GM21381 (cell line): ENCODE measurements around the gene OLA1.
"Not testable (repeated sequence)": the region's sequence is repeated elsewhere in the genome, so short reads cannot be mapped to it uniquely, and the experiment has no call there.

Experiments
- ATAC-seq: cut with Tn5 transposase; IDR thresholded peaks from one replicate; pipeline ENCODE4 v1.9.1; 2021; ENCODE audit warnings: mild to moderate bottlenecking, moderate library complexity; ENCODE audit not compliant: unreplicated experiment

Gene OLA1

DNA sequence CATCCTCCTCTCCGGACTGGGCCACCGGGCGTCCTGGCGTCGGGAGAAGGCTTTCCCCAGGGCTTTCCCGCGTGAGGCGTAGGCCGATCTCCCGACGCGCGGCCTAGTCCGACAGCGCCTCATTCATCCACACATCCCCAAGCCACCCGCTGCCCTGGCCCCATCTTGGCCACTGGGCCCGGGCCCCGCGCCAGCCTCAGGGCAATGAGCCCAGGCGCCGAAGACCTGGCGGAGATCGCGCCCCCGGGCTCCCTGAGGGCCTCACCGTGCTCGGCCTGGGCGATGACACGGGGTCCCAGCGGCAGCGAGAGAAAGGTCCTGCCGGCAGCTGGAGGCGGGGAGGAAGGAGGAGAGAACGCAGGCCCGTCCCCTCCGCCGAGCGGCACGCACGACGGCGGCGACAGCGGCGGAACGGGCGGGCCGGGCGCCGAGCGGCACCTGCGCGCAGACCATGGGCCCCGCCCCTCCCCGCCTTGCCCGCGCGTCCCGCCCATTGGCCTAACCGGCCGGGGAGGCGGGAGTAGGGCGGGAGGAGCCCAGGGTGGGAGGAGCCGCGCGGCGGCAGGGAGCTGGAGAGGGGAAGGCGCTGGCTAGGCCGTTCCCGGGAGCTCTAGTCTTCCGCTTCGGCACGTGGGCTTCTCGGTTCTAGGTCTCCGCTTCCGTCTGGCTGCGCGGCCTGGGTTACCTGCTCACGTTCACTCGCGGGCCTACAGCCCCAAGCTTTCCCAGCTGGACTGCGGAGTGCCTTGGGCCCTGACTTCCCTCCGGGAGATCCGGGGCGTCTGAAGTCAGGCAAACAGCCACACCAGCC, at the start of gene OLA1:
Gene OLA1, minus strand, starts transcription at position 346 of the 811 bp plus-strand sequence. CDS start 1,717 bp downstream, outside the sequence.
- peak; percentile 94 for ATAC-seq

DNA sequence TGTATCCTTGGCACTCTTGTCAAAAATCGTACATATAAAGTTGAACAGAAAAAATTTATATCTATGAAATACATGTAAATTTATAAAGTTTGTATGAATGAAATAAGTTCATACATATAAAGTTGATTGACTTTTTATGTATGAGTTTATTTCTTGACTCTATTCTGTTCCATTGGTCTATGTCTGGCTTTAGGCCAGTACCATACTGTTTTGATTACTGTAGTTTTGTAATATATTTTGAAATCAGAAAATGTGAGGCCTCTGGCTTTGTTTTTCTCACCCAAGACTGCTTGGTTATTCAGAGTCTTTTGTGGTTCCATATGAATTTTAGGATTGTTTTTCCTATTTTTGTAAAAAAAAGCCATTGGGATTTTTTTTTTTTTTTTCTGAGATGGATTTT, 44.6 kb upstream of the OLA1 start:
- no peak for ATAC-seq

DNA sequence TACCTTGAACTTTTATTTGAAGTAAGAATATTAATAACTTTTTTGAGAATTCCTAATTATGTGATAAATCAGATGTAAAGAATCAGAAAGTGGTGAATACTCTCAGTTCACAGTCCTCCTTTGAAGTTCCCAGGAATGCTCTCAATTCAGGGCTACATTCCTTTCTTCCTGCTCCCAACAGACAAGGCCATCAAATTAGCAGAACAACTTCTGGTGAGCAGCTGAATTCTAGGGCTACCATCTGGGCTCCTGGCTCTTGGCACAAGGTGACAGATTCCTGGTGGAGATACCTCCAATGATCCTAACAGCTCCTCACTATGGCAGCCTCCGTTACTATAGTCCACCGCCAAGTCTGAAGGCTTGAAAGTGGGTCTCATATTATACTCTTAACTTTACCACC, 37.8 kb upstream of the OLA1 start:
- no peak for ATAC-seq

DNA sequence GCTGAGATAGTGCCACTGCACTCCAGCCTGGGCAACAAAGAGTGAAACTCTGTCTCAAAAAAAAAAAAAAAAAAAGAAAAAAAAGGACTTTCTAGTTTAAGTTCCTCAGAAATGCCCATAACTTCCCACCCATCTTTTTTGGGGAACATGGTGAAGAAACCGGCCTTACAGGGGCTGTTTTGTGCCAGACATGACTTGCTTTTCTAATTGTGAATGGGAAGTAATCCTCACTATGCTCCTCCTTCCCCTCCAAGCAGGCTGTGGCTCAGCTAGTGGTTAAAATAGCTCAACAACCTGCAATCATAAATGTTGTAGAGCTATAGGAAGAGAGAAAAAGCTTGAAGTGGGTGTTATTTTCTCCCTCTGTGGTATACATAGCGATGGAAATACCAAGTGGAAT, 34.1 kb upstream of the OLA1 start:
- ATAC-seq = no peak

DNA sequence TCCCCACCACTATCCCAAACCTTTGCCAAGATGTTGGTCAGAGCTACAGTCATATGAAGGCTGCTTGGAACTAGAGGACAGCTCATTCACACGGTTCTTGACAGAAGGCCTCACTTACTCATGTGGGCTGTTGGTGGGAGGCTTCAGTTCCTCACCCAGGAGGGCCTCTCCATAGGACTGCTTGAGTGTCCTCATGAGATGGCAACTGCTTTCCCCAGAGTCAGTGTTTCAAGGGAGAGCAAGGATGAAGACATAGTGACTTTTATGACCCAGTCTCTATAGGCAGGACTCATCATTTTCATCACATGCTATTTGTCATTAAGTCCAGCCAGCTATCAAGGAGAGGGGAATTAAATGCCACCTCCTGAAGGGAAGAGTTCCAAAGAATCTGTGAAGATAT, 33.4 kb upstream of the OLA1 start:
- ATAC-seq = no peak

DNA sequence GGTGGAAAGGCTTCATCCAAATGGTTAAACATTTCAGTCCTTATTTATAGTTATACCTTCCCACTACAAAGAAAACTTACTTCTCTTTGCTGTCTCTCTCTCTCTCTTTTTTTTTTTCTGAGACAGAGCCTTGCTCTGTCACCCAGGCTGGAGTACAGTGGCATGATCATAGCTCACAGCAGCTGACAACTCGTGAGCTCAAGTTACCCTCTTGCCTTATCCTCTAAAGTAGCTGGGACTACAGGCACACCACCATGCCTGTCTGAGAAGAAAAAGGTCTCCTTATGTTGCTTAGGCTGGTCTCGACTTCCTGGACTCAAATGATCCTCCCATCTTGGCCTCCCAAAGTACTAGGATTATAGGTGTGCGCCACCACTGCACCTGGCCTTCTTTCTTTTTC, 32.3 kb upstream of the OLA1 start:
- ATAC-seq = no peak

DNA sequence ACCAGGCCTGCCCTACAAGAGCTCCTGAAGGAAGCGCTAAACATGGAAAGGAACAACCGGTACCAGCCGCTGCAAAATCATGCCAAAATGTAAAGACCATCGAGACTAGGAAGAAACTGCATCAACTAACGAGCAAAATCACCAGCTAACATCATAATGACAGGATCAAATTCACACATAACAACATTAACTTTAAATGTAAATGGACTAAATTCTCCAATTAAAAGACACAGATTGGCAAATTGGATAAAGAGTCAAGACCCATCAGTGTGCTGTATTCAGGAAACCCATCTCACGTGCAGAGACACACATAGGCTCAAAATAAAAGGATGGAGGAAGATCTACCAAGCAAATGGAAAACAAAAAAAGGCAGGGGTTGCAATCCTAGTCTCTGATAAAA, 21.9 kb upstream of the OLA1 start:
- ATAC-seq = not testable (repeated sequence)

DNA sequence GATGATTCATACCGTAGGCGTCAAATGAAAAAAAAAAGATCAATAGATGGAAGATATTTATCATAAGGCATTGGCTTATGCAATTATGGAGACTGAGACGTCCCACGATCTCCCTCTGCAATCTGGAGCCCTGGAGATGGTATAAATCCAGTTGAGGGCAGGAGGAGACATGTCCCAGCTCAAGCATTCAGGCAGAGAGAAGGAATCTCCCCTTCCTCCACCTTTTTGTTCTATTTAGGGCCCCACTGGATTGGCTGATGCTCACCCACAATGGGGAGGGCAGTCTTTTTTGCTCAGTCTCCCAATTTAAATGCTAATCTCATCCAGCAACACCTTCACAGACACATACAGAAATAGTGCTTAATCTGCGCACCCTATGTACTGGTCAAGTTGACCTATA, 18.0 kb upstream of the OLA1 start:
- no peak for ATAC-seq

DNA sequence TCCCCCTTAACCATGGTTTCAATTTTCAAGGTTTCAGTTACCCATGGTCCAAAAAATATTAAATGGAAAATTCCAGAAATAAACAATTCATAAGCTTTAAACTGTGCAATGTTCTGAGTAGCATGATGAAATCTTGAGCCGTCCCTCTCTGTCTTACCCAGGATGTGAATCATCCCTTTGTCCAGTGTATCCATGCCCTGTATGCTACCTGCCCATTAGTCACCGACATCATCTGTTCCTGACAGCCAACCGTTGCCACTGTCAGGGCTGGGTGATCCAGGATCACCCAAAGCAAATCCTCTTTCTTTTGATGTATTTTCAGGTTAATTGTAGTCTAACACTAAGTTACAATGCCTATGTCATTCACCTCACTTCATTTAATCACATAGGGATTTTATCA, 15.7 kb upstream of the OLA1 start:
- ATAC-seq = no peak

DNA sequence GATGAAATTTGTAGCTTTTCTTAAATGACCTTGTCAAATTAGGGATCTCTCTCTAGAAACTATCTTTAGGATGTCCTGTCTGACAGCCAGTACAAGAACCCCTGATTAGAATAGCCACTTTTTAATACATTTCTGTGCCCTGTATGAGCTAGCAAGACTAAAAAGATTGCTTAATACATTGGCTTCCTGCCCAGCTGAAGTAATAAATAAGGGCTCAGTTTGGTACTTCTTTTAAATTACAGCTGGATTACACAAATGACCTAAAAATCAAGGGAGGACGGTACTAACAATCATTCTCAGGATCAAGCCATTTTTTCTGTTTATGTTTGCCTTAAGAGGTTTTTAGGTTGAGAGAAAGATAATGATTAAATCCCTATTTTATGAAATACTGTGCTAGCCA, 11.6 kb upstream of the OLA1 start:
- ATAC-seq = no peak

DNA sequence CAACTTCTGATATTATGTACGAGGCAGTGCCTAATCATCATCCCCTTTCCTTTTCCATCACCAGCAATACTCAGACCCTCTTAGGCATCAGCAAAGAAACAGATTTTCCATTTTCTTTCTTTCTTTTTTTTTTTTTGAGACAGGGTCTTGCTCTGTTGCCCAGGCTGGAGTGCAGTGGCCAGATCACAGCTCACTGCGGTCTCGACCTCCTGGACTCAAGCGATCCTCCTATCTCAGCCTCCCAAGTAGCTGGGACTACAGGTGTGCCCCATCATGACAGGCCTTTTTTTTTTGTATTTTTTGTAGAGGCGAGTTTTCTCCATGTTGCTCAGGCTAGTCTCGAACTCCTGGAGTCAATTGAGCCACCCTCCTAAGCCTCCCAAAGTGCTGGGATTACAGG, 5.9 kb upstream of the OLA1 start:
- ATAC-seq = no peak

DNA sequence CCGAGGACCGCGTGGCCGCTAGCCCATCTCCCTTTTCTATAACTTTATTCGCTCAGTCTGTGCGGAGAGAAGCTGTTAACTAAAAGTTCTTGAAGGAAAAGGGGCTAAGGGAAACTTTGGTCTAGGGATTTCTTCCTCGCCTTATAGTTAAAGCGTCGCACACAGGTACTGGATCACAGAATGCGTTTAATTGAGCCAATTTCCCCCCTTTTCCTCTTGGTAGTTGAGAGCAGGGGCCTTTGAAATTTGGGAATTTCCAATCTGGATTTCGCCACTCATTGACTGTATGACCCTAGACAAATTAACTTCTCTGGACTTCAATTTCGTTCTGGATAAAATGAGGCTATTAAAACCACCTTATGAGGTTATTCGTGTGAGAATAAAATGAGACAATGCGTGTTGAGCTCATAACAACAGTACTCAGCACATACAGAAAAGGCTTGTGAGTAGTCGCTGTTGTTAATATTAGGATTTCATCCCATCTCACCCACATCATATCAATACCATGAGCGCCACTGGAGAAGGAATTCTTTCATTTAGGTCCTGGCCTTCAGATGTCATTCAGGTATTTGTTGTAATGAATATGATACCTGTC, 763 bp upstream of the OLA1 start:
- ATAC-seq = no peak

DNA sequence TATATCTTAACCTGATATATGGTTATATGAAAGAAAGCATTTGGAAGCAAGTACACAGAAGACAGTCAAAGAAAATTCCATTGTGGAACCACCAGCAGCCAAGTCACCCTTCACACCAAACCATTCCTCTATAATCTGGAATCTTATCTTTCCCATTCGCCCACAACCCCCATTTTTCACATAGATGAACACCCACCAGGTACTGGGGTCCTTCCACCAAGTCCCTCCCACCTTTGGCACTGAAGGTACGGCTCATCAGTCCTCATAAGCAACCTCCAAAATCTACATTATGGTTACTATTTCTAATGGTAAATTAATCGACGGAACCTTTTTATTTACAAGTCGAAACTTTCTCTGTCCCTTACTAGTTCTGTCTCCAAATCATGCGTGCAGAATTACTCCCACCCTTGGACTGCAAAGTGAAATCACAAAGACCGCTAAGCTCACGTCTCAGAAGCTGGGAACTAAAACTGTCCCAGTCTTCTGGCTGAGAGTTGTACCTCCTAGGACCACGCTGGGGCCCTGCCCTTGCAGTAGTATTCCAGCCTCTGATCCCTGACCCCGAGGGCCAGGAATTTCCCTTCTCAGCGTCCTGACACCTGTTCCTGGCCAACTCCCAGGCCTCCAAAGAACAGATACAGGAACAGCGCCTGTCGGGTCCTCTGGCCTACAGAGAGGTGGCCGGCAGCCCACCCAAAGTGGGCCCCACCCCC, 702 bp downstream of the OLA1 start:
- peak; percentile 10 for ATAC-seq

DNA sequence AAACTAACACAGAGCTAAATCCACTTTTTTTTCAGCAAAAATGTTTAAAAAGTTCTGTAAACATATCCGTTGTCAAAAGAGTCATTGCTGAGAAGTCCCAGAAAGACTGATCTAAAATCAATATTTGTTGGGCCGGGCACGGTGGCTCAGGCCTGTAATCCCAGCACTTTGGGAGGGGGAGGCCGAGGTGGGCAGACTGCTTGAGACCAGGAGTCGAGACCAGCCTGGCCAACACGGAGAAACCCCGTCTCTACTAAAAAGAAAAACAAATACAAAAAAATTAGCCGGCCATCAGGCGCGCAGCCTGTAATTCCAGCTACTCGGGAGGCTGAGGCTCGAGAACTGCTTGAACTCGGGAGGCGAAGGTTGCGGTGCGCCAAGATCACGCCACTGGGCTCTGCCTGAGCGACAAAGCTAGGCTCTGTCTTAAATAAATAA, 1.4 kb downstream of the OLA1 start:
- ATAC-seq = no peak

DNA sequence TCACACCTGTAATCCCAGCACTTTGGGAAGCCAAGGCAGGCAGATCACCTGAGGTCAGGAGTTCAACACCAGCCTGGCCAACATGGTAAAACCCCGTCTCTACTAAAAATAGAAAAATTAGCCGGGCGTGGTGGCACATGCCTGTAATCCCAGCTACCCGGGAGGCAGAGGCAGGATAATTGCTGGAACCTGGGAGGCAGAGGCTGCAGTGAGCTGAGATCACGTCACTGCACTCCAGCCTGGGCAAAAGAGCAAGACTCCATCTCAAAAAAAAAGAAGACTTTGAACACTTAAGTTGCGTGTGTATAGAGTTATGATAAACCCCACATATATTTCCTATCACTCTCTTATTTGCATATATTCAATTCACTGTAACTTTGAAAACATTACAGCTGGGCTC, 2.7 kb downstream of the OLA1 start:
- ATAC-seq = not testable (repeated sequence)

DNA sequence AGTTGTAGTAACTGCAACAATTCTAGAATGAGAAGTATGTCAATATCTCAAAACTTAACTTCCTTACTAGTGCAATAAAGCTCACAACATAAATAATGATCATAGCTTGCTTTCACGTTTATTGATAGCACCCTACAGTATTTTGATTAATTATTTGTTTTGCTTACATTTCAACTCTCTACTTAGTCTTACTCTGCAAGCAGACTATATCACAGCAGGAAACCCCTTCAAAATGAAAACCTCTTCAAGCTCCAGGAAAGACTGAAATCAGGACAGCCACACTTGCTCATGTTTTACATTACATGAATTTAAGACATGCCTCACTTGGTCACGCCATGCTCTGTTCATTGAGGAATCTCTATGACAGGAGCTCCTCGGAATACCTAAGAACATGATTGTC, 3.3 kb downstream of the OLA1 start:
- no peak for ATAC-seq

DNA sequence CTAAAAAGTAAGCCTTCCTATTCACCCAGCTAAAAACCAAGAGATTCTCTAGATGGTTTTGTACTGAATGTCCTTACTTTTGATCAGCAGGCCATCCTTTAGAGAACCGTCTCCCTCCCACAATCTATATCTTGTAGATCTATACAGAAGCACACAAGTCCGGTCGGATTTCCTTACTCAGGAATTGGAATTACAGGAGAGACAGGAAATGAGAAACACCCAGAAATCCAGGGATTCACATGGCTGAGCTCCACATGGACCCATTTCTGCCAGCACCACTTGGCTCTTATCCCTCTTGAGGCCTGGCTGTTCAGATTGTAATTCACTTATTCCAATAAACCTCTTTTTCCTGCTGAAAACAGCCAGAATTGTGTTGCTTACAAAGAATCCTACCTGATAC, 4.5 kb downstream of the OLA1 start:
- ATAC-seq = no peak

DNA sequence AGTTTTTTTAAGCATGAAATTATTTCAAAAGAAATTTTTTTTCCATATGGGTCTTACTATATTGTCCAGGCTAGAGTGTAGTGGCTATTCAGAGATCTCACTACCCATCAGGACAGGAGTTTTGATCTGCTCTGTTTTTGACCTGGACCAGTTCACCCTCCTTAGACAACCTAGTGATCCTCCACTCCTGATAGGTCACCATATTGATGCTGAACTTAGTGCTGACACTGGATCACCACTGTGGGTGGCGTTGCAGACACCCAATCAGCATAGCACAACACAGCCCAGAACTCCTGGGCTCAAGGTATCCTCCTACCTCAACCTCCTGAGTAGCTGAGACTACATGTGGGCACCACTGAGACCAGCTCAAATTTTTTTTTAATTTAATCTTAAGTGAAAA, 8.2 kb downstream of the OLA1 start:
- no peak for ATAC-seq

DNA sequence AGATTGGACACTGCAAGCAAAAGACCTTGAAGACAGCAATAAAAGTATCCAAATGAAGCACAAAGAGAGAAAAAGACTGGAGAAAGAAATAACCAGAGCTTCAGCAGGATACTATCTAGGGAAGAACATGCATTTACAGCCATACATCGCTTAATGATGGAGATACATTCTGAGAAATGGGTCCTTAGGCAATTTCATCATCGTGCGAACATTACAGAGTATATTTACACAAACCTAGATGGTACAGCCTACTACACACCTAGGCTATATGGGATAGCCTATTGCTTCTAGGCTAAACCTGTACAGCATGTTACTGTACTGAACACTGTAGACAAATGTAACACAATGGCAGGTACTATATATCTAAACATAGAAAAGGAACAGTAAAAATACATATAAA, 11.9 kb downstream of the OLA1 start:
- ATAC-seq = no peak

DNA sequence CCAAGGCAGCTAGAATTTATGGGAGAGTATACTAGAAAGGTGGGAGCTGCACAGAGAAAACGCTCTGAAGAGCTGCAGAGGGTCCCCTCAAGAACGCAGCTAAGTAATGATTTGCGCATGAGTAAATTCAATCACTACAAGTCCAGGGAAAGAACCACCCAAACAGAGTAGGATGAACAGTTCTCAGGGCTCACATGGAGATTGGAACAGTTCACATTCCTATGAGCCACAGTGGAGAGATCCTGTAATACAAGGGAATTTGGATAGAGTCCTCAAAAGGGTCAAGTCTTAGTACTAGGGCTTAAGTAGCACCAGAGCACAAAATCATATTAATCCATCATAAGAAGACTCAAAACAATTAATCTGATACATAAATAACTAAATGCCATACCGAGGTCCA, 12.7 kb downstream of the OLA1 start:
- no peak for ATAC-seq

DNA sequence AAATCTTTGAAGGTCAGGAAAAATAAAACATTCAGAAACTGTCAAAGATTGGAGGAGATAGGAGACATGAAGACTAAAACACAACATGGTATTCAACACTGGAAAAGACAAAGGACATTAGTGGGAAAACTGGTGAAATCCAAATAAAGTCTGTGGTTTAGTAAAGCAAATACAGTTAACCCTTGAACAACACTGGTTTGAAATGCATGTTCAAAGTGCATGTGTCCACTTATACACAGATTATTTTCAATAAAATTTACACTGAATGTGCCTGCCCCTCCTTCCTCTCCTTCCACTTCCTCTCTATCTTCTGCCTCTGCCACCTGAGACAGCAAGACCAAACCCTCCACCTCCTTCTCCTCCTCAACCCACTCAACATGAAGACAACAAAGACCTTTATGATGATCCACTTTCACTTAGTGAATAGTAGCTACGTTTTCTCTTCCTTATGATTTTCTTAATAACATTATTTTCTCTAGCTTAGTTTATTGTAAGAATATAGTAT, 14.5 kb downstream of the OLA1 start:
- no peak for ATAC-seq

DNA sequence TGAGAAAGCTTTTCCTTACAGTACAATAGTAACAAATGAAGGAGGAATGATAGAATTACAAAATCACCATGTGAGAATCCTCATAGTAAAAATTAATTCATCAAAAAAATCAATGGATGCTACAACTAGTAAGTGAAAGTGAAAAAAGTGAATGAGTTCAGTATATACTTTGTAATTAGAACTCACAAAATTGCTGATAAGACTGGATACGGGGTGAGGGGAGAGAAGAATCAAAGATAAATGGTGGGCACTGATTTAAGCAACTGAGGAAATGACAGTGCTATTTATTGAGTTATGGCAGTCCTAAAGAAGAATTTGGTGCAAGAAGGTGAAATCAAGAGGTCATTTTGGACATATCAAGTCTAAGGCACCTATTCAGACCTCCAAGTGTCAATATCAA, 20.6 kb downstream of the OLA1 start:
- no peak for ATAC-seq
